SK-N-MC (cell line): ENCODE data around the gene CAPG.

Experiments
- EZH2 ChIP-seq: fragments of 200-600 bp; sonication (generic); IDR thresholded peaks from one replicate; pipeline ENCODE4 v1.6.1; 2017; ENCODE audit warnings: antibody characterized with exemption
- POLR2AphosphoS5 ChIP-seq: IDR thresholded peaks from 2 replicates; pipeline ENCODE4 v1.6.1; 2012; ENCODE audit warnings: mild to moderate bottlenecking, low read depth, low read length, borderline replicate concordance

GRCh38 chr2:85394261-85394681, 15.9 kb downstream of the CAPG start:
- TF ChIP-seq POLR2AphosphoS5 (no peak), EZH2 (no peak)
